H9 (cell line): ENCODE measurements around the gene HECA. TPM values are rescaled to one million over a fixed set of nuclear protein-coding genes. Genes with fewer than 3 reads are reported as not detected.

Experiments
- DNase-seq: peaks from one replicate; pipeline ENCODE4 v3.0.0-alpha.2; 2017
- H2AFZ ChIP-seq: one replicate; pipeline ENCODE4 v1.6.1; 2013; ENCODE audit warnings: mild to moderate bottlenecking, low read length, control low read depth, moderate library complexity
- H2AK5ac ChIP-seq: 2 replicates; pipeline ENCODE4 v1.6.1; 2013; ENCODE audit warnings: low read length, control low read depth, mixed read lengths; ENCODE audit not compliant: insufficient read length
- H2BK120ac ChIP-seq: one replicate; pipeline ENCODE4 v1.6.1; 2013; ENCODE audit warnings: low read depth, mild to moderate bottlenecking, low read length, control low read depth, inconsistent platforms; ENCODE audit not compliant: poor library complexity, severe bottlenecking
- H2BK12ac ChIP-seq: 2 replicates; pipeline ENCODE4 v1.6.1; 2013; ENCODE audit warnings: low read length, control low read depth, mixed read lengths, low read depth; ENCODE audit not compliant: insufficient read length
- H2BK15ac ChIP-seq: 2 replicates; pipeline ENCODE4 v1.6.1; 2013; ENCODE audit warnings: low read depth, low read length, control low read depth
- H2BK20ac ChIP-seq: one replicate; pipeline ENCODE4 v1.6.1; 2013; ENCODE audit warnings: low read depth, mild to moderate bottlenecking, low read length, control low read depth, inconsistent platforms; ENCODE audit not compliant: poor library complexity, severe bottlenecking
- H2BK5ac ChIP-seq: 2 replicates; pipeline ENCODE4 v1.6.1; 2013; ENCODE audit warnings: low read length, control low read depth, mixed read lengths; ENCODE audit not compliant: insufficient read length
- H3K14ac ChIP-seq: 2 replicates; pipeline ENCODE4 v1.6.1; 2013; ENCODE audit warnings: low read length, control low read depth; ENCODE audit not compliant: insufficient read depth
- H3K18ac ChIP-seq: 2 replicates; pipeline ENCODE4 v1.6.1; 2013; ENCODE audit warnings: low read depth, mild to moderate bottlenecking, mixed read lengths, low read length, control low read depth; ENCODE audit not compliant: insufficient read length
- H3K23ac ChIP-seq: 2 replicates; pipeline ENCODE4 v1.6.1; 2013; ENCODE audit warnings: low read length, control low read depth, mixed read lengths, low read depth; ENCODE audit not compliant: insufficient read length
- H3K23me2 ChIP-seq: 2 replicates; pipeline ENCODE4 v1.6.1; 2013; ENCODE audit warnings: low read depth, mild to moderate bottlenecking, mixed read lengths, low read length, control low read depth; ENCODE audit not compliant: insufficient read length, poor library complexity, severe bottlenecking
- H3K27ac ChIP-seq: 2 replicates; pipeline ENCODE4 v1.5.1; 2013; ENCODE audit warnings: low read length, control low read depth, mixed read lengths, low read depth; ENCODE audit not compliant: insufficient read length
- H3K27me3 ChIP-seq: 2 replicates; pipeline ENCODE4 v1.6.1; 2013; ENCODE audit warnings: low read length, control low read depth, inconsistent platforms; ENCODE audit not compliant: insufficient read depth
- H3K4ac ChIP-seq: 2 replicates; pipeline ENCODE4 v1.6.1; 2013; ENCODE audit warnings: low read depth, mild to moderate bottlenecking, control low read depth, inconsistent platforms, low read length, moderate library complexity
- H3K4me1 ChIP-seq: 2 replicates; pipeline ENCODE4 v1.6.1; 2013; ENCODE audit warnings: low read length, control low read depth, inconsistent platforms; ENCODE audit not compliant: insufficient read depth
- H3K4me2 ChIP-seq: 2 replicates; pipeline ENCODE4 v1.6.1; 2013; ENCODE audit warnings: low read length, control low read depth, mixed read lengths; ENCODE audit not compliant: insufficient read length, insufficient read depth
- H3K56ac ChIP-seq: 2 replicates; pipeline ENCODE4 v1.6.1; 2013; ENCODE audit warnings: low read depth, mild to moderate bottlenecking, mixed read lengths, low read length, control low read depth; ENCODE audit not compliant: insufficient read length
- H3K79me1 ChIP-seq: 2 replicates; pipeline ENCODE4 v1.6.1; 2013; ENCODE audit warnings: low read depth, mild to moderate bottlenecking, moderate library complexity, low read length, control low read depth, inconsistent platforms; ENCODE audit not compliant: insufficient read depth, poor library complexity, severe bottlenecking
- H3K79me2 ChIP-seq: 2 replicates; pipeline ENCODE4 v1.6.1; 2013; ENCODE audit warnings: low read length, control low read depth, inconsistent platforms; ENCODE audit not compliant: insufficient read depth
- H3K9ac ChIP-seq: 2 replicates; pipeline ENCODE4 v1.6.1; 2013; ENCODE audit warnings: low read length, control low read depth, mixed read lengths; ENCODE audit not compliant: insufficient read length; ENCODE audit errors: extremely low read depth
- H3K9me3 ChIP-seq: one replicate; pipeline ENCODE4 v1.6.1; 2013; ENCODE audit warnings: low read depth, low read length, inconsistent platforms; ENCODE audit not compliant: control insufficient read depth
- H3T11ph ChIP-seq: one replicate; pipeline ENCODE4 v1.6.1; 2013; ENCODE audit warnings: mild to moderate bottlenecking, low read length, control low read depth, inconsistent platforms
- H4K20me1 ChIP-seq: one replicate; pipeline ENCODE4 v1.6.1; 2013; ENCODE audit not compliant: control insufficient read depth, insufficient read length, insufficient read depth
- H4K5ac ChIP-seq: 2 replicates; pipeline ENCODE4 v1.6.1; 2013; ENCODE audit warnings: low read depth, mild to moderate bottlenecking, mixed read lengths, low read length, control low read depth; ENCODE audit not compliant: insufficient read length
- H4K8ac ChIP-seq: replicated peaks from 2 replicates; pipeline ENCODE4 v1.6.1; 2013; ENCODE audit warnings: low read length, control low read depth, mixed read lengths, low read depth; ENCODE audit not compliant: insufficient read length
- H4K91ac ChIP-seq: 2 replicates; pipeline ENCODE4 v1.6.1; 2013; ENCODE audit warnings: low read depth, mild to moderate bottlenecking, moderate library complexity, mixed read lengths, low read length, control low read depth; ENCODE audit not compliant: insufficient read length
- H3K27ac Mint-ChIP-seq, 3 experiments: 2 replicates in 2 of 3; 3 replicates in 1 of 3; pipeline ENCODE4 v1.8.0; 2020 to 2021; ENCODE audit warnings: mixed read lengths in 3 of 3, mild to moderate bottlenecking in 1 of 3, moderate library complexity in 1 of 3
- H3K27me3 Mint-ChIP-seq: 2 replicates; pipeline ENCODE4 v1.8.0; 2021; ENCODE audit warnings: low read depth, mild to moderate bottlenecking, moderate library complexity, mixed read lengths
- H3K36me3 Mint-ChIP-seq, 3 experiments: 2 replicates in 2 of 3; 3 replicates in 1 of 3; pipeline ENCODE4 v1.8.0; 2020 to 2021; ENCODE audit warnings: low read depth in 3 of 3, mixed read lengths in 3 of 3; ENCODE audit not compliant: insufficient read depth in 1 of 3
- H3K4me1 Mint-ChIP-seq, 2 experiments: 2 replicates each; pipeline ENCODE4 v1.8.0; 2020; ENCODE audit warnings: mixed read lengths in 2 of 2
- H3K4me3 Mint-ChIP-seq, 2 experiments: 2 replicates in 1 of 2; 3 replicates in 1 of 2; pipeline ENCODE4 v1.8.0; 2020 to 2021; ENCODE audit warnings: mild to moderate bottlenecking in 2 of 2, mixed read lengths in 2 of 2, moderate library complexity in 1 of 2
- H3K9me3 Mint-ChIP-seq, 2 experiments: 2 replicates in 1 of 2; 3 replicates in 1 of 2; pipeline ENCODE4 v1.8.0; 2020; ENCODE audit warnings: mild to moderate bottlenecking in 2 of 2, mixed read lengths in 2 of 2, moderate library complexity in 1 of 2
- CTCF ChIP-seq: fragments of 200-600 bp; sonication (generic); conservative IDR thresholded peaks from 3 replicates; pipeline ENCODE4 v1.8.0; 2021; ENCODE audit warnings: antibody characterized with exemption, mild to moderate bottlenecking
- WGBS: extraction: QIAGEN DNeasy Blood & Tissue Kit; methylation state at CpG from one replicate; pipeline ENCODE4 v1.1.7; 2013; ENCODE audit warnings: missing lambda C conversion rate, low lambda C conversion rate, mixed read lengths; ENCODE audit not compliant: insufficient read length; ENCODE audit errors: extremely low coverage; 5-methylcytosine and 5-hydroxymethylcytosine counted together
- total RNA-seq: library from RNA; stranded (reverse); gene quantifications from 2 replicates; pipeline ENCODE4 v1.2.1, GENCODE V29; 2021

The HECA gene
- total RNA-seq, 1 experiment from 2014 or later: 4.8 TPM

- H3K9ac ChIP-seq: no peak overlapping the region
- no peak overlapping the region for H3K56ac ChIP-seq
- Mint-ChIP-seq H3K27ac (no peak overlapping the region), H3K36me3 (peaks cover 0 to 9% (median 2%) of the 10 kb centered on the region in 3 experiments; a peak in 4 of 7 replicates), H3K4me1 (peaks cover 18 to 19% of the 10 kb centered on the region in 2 experiments), H3K4me3 (0 out of 5 replicates have a peak overlapping the region, but pooled peaks of 1 of the 2 experiments have one; percentile 2), H3K9me3 (no peaks in the 10 kb centered on the region), H3K27me3 (peaks cover 3% of the 10 kb centered on the region)
- peak overlapping the region; percentile 80 for H2BK12ac ChIP-seq
- no peak overlapping the region for H3K27ac ChIP-seq
- TF ChIP-seq CTCF: no peak
- no peaks in the 10 kb centered on the region for H3K79me1 ChIP-seq
- no peak overlapping the region for H2AFZ ChIP-seq
- no peak overlapping the region for H3K4me2 ChIP-seq
- no peak overlapping the region for H2BK20ac ChIP-seq
- H4K20me1 ChIP-seq: no peaks in the 10 kb centered on the region
- no peak overlapping the region for H3K4ac ChIP-seq
- no peaks in the 10 kb centered on the region for H3K27me3 ChIP-seq
- no peak overlapping the region for H4K8ac ChIP-seq
- no peak overlapping the region for H2BK15ac ChIP-seq
- no peak overlapping the region for H3T11ph ChIP-seq
- no peaks in the 10 kb centered on the region for H3K79me2 ChIP-seq
- H3K9me3 ChIP-seq: no peaks in the 10 kb centered on the region
- no peaks in the 10 kb centered on the region for H3K4me1 ChIP-seq
- no CpG with 5 or more reads among the region's 11 CpGs for WGBS
- H4K91ac ChIP-seq: no peak overlapping the region
- H3K14ac ChIP-seq: no peak overlapping the region
- H3K23me2 ChIP-seq: peaks cover 5% of the 10 kb centered on the region
- no peak overlapping the region for H2BK5ac ChIP-seq
- H2AK5ac ChIP-seq: no peak overlapping the region
- DNase-seq: no peak
- no peak overlapping the region for H3K23ac ChIP-seq
- H2BK120ac ChIP-seq: no peak overlapping the region
- no peak overlapping the region for H4K5ac ChIP-seq
- no peak overlapping the region for H3K18ac ChIP-seq
Measured at GRCh38 chr6:139133262-139134063, 1.4 kb upstream of the HECA start.
